Measurements from ENCODE around the gene C5orf63.

- TF ChIP-seq REST (IDR thresholded peaks at IDR 0.05) (no peak), GABPA (IDR thresholded peaks at IDR 0.05 in 1 of 2, conservative IDR thresholded peaks at IDR 0.05 in 1 of 2) (no peak), TAF1 (conservative IDR thresholded peaks at IDR 0.05) (no peak), CTCF (IDR thresholded peaks at IDR 0.05; ENCODE audit: low read depth, low read length, missing input control) (no peak), ATF3 (IDR thresholded peaks at IDR 0.05) (no peak), SP1 (IDR thresholded peaks at IDR 0.05) (no peak), YY1 (IDR thresholded peaks at IDR 0.05) (no peak), FOXA1 (IDR thresholded peaks at IDR 0.05) (no peak), MAX (IDR thresholded peaks at IDR 0.05) (no peak), RAD21 (IDR thresholded peaks at IDR 0.05) (no peak), NR2F2 (IDR thresholded peaks at IDR 0.05) (no peak), ZBTB33 (IDR thresholded peaks at IDR 0.05) (no peak), RXRA (IDR thresholded peaks at IDR 0.05) (no peak), HNF4G (IDR thresholded peaks at IDR 0.05) (no peak)
These were observed 50.5 kb downstream of the C5orf63 start for GRCh38 chr5:127022846-127023245.

All from liver (tissue), 3 donors.